AG04449 (cell line): ENCODE data around the gene FMOD.

Source experiments
- CTCF ChIA-PET: fragments of 350-600 bp; formaldehyde crosslinking; extraction: SDS; loops from one replicate; lab custom pipeline; 2021; ENCODE audit warnings: antibody characterized with exemption; lab: Yijun Ruan, JAX
- POLR2A ChIA-PET: fragments of 400-600, 350-600 bp; formaldehyde crosslinking; extraction: SDS; loops from one replicate; lab custom pipeline; 2020; ENCODE audit warnings: antibody characterized with exemption, inconsistent platforms; lab: Yijun Ruan, JAX
- DNase-seq: peaks from one replicate; pipeline ENCODE4 v3.0.0-alpha.2; 2010; ENCODE audit warnings: low read depth, low spot score
- H3K4me3 ChIP-seq: 2 replicates; pipeline ENCODE4 v1.5.1; 2011; ENCODE audit warnings: low read depth, mild to moderate bottlenecking, control low read depth, low read length
- TF ChIP-seq, protein P1 (sequence below): IDR thresholded peaks from one replicate; pipeline ENCODE4 v1.5.1; 2011; ENCODE audit warnings: mild to moderate bottlenecking, moderate library complexity, low read length, control low read depth, inconsistent platforms; ENCODE audit not compliant: insufficient read depth; ENCODE audit errors: missing control alignments

FMOD gene

DNA sequence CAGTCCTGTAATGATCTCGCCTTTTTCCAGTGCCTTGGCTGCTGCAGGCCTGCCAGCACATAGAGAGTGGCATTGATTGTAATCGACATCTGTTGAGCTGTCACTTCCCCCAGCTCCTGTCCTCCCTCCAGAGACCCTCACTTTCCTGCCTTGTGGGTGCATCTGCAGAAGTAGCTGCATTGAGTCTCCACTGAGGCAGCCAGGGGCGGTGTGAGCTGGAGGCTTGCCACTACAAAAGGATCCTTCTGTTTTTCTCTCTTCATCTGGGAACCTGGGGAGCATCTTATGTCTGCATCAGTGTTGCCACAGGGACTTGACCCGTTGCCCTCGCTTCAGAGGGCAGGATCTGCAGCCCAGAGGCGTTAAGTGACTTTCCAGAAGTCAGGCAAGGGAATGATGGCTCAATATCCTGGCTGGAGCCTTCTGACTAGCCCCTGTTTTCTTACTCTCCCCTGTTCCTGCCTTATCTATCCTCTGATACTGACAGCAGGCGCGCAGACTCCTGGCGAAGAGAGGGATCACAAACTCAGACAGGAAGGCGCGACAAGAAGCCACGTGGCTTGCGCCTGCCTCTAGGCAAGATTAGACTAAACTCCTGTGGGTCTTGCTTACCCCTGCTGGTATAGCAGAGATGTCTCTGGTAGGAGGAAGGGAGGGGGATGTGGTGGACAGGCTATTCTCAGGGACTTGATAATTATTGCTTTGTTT, 13.3 kb upstream of the FMOD start:
- ChIA-PET POLR2A (no interaction called here), CTCF (interaction anchor here (1.0 to 12.4 kb wide), 3 partner anchors 18 to 123 kb away, joined by 3 to 238 read pairs (median 56); partner anchors contain the start of gene FMOD)
- H3K4me3 ChIP-seq: no peak overlapping the region
- TF ChIP-seq, protein P1, sequence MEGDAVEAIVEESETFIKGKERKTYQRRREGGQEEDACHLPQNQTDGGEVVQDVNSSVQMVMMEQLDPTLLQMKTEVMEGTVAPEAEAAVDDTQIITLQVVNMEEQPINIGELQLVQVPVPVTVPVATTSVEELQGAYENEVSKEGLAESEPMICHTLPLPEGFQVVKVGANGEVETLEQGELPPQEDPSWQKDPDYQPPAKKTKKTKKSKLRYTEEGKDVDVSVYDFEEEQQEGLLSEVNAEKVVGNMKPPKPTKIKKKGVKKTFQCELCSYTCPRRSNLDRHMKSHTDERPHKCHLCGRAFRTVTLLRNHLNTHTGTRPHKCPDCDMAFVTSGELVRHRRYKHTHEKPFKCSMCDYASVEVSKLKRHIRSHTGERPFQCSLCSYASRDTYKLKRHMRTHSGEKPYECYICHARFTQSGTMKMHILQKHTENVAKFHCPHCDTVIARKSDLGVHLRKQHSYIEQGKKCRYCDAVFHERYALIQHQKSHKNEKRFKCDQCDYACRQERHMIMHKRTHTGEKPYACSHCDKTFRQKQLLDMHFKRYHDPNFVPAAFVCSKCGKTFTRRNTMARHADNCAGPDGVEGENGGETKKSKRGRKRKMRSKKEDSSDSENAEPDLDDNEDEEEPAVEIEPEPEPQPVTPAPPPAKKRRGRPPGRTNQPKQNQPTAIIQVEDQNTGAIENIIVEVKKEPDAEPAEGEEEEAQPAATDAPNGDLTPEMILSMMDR: no peak
- DNase-seq: no peak

DNA sequence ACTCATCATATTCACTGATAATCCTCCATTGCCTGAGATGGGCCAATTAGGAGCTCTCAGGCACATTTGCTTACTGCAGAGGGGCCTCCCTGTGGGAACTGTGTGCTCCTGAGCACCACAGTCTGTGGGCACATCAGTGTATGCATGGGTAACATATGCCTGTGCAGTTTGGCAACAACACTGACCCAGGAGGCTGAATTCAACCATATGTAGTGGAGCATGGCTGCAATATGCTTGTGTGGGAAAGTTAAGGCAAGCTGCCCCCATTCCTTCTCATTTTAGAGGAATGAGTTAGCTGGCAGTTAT, 11.8 kb upstream of the FMOD start:
- TF ChIP-seq, protein P1: no peak
- H3K4me3 ChIP-seq: no peak overlapping the region
- ChIA-PET POLR2A (no interaction called here), CTCF (interaction anchor here (1.0 to 12.4 kb wide), 4 partner anchors 16 to 131 kb away, joined by 3 to 238 read pairs (median 32); partner anchors contain the start of genes FMOD and OPTC)
- no peak for DNase-seq

DNA sequence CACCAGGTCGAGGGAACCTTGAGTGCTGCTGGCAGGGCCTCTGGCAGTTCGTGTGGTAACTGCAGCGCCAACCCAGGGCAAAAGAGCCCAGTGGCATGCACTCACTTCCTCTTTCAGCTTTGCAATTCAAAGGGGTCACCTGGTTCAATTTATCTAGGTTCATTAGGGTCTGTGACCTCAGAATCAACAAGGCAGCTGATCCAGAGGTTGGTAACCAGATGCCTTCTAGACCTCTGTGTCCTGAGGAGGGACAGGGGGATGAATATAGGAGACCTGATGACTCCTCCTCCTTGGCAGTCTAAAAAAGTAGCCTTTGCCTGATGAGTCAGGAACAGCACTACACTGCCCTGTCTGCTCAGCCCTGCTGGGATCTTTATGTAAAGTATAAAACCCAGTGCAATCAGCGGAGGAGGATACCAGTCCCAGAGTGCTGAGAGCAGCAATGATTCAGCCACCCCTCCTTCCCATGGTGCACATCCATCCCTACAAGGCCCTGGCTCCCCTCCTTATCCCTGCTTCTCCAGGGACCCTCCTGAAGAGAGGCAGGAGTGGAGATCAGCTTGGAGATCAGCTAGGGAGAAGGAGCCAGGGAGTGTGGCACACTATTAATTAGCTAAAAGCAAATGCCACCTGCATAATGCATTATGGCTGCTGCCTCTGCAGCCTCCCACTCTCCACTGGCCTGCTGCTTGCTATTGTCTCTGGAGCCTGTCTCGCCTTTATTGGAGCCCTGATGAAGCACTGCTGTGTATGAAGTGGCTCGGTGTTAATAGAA, 11.2 kb upstream of the FMOD start:
- ChIA-PET POLR2A (no interaction called here), CTCF (interaction anchor here (1.0 to 12.4 kb wide), 5 partner anchors 16 to 132 kb away, joined by 3 to 238 read pairs (median 7); partner anchors contain the start of genes FMOD and OPTC)
- no peak for DNase-seq
- TF ChIP-seq, protein P1: no peak
- no peak overlapping the region for H3K4me3 ChIP-seq

DNA sequence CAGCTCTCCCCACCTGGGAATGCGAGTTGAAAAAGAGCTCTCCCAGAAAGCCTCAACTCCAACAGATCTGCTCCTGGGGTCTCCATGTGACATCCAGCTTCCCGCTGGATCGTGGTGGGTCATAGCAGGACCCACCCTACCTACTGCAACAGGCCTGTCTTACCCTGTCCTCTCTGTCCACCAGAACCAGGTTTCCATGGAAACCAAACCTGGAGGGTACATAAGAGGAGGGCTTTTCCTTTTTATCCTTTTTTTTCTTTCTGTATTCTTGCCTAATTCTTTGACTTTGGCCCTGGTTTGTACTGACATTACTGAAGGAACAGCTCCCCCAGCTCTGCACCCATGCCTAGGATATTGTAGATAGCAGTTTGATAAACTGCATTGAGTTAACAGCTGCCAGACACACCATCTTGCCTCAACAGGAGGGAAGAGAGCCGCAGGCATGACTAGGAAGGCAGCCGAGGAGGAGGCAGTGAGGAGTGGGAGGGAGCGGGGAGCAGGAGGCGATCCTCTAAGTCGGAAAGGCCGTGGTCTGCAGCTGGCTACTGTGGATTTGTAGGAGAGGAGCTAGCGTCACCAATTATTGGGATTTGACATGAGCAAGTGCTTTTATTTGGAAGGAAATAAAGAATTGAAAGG, 9.7 kb upstream of the FMOD start:
- CTCF ChIA-PET: interaction anchor here (7.8 to 12.4 kb wide), 2 partner anchors 14 to 126 kb away, joined by 56 to 238 read pairs; partner anchors contain the start of gene FMOD
- no peak for DNase-seq
- TF ChIP-seq, protein P1: no peak
- POLR2A ChIA-PET: interaction anchor here (0.6 kb wide), 1 partner anchor 284 kb away, joined by 3 read pairs; no protein-coding TSS in a partner anchor
- H3K4me3 ChIP-seq: no peak overlapping the region

DNA sequence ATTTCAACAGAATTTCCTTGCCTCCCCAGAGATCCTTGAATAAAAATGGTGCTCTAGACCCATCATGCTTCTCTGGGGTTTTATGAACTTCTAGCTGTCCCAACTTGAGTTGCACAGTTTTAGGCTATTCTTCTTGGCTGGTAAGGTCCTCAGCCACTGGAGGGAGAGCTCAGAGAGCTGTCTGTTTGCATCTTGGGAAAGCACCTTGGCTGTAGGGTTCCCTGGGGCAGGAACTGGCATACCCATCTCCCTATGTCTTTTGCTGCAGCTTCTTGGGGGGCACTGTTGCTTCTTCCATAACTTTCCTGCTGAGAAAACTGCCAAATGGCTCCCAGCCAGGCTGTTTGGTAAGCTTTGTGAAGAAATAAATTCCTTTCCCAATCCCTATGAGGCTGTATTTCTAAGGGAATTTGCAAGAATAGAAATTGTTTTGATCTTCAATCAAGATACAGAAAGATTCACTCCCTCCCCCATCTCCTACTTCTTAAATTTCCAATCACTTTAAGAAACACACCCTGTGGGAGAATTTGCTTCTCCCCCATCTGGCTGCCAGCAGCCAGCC, 8.2 kb upstream of the FMOD start:
- TF ChIP-seq, protein P1: no peak
- no peak for DNase-seq
- POLR2A ChIA-PET: no interaction called here
- H3K4me3 ChIP-seq: no peak overlapping the region
- CTCF ChIA-PET: interaction anchor here (1.0 to 12.4 kb wide), 7 partner anchors 9 to 344 kb away, joined by 3 to 238 read pairs (median 5); partner anchors contain the start of gene FMOD
